IPS DF 19.7 (cell line): Measurements from ENCODE around the gene ZNF385B.

Source experiments
- DNase-seq: peaks from one replicate; pipeline ENCODE4 v3.0.0-alpha.2; 2013; ENCODE audit warnings: low read depth, low spot score

ZNF385B gene

GRCh38 chr2:179746981-179747380 lies 114.4 kb downstream of the ZNF385B start:
- no peak for DNase-seq

- DNase-seq: no peak
Observed at GRCh38 chr2:179745635-179746256, 115.7 kb downstream of the ZNF385B start.

- DNase-seq: no peak
Observed at GRCh38 chr2:179744401-179744800, 117.0 kb downstream of the ZNF385B start.

- no peak for DNase-seq
Observed at GRCh38 chr2:179741317-179741716, 120.1 kb downstream of the ZNF385B start.

- no peak for DNase-seq
Observed at GRCh38 chr2:179729966-179730365, 131.4 kb downstream of the ZNF385B start.

- no peak for DNase-seq
Observed at GRCh38 chr2:179726461-179727180, 134.8 kb downstream of the ZNF385B start.

- no peak for DNase-seq
Observed at GRCh38 chr2:179724403-179724802, 137.0 kb downstream of the ZNF385B start.

GRCh38 chr2:179720173-179720772 lies 141.1 kb downstream of the ZNF385B start:
- no peak for DNase-seq

GRCh38 chr2:179715871-179716270 lies 145.5 kb downstream of the ZNF385B start:
- DNase-seq: no peak

- no peak for DNase-seq
Observed at GRCh38 chr2:179715196-179715595, 146.2 kb downstream of the ZNF385B start.

GRCh38 chr2:179712825-179713224 lies 148.6 kb downstream of the ZNF385B start:
- DNase-seq: no peak

GRCh38 chr2:179711375-179711774 lies 150.0 kb downstream of the ZNF385B start:
- DNase-seq: no peak

GRCh38 chr2:179703702-179704101 lies 157.7 kb downstream of the ZNF385B start:
- no peak for DNase-seq

- DNase-seq: no peak
Observed at GRCh38 chr2:179702912-179703311, 158.5 kb downstream of the ZNF385B start.

- DNase-seq: no peak
Observed at GRCh38 chr2:179701524-179702110, 159.8 kb downstream of the ZNF385B start.

- no peak for DNase-seq
Observed at GRCh38 chr2:179695486-179695885, 165.9 kb downstream of the ZNF385B start.

GRCh38 chr2:179694963-179695362 lies 166.4 kb downstream of the ZNF385B start:
- no peak for DNase-seq

- no peak for DNase-seq
Observed at GRCh38 chr2:179692610-179693009, 168.8 kb downstream of the ZNF385B start.

GRCh38 chr2:179692043-179692442 lies 169.4 kb downstream of the ZNF385B start:
- DNase-seq: no peak

GRCh38 chr2:179691235-179691634 lies 170.2 kb downstream of the ZNF385B start:
- DNase-seq: no peak

- DNase-seq: no peak
Observed at GRCh38 chr2:179686718-179687342, 174.6 kb downstream of the ZNF385B start.

GRCh38 chr2:179686069-179686468 lies 175.3 kb downstream of the ZNF385B start:
- no peak for DNase-seq
